GM19468 (cell line): ENCODE results near the gene MOGAT2.
"Not testable (repeated sequence)": the region's sequence is repeated elsewhere in the genome, so short reads cannot be mapped to it uniquely, and the experiment has no call there.

ENCODE experiments used
- ATAC-seq: cut with Tn5 transposase; IDR thresholded peaks from one replicate; pipeline ENCODE4 v1.9.1; 2021; ENCODE audit warnings: mild to moderate bottlenecking, moderate library complexity, moderate number of reproducible peaks; ENCODE audit not compliant: unreplicated experiment; ENCODE audit errors: extremely low read depth

The MOGAT2 gene

GRCh38 chr11:75717608-75718418 lies at the start of gene MOGAT2:
Gene MOGAT2, plus strand, starts transcription at chr11:75717838. Its CDS starts 51 bp downstream, at chr11:75717889.
- no peak for ATAC-seq

GRCh38 chr11:75668451-75669297 lies 49.0 kb upstream of the MOGAT2 start, which contains the start of gene MAP6:
Gene MAP6, minus strand, starts transcription at chr11:75669038. Its CDS starts 669 bp downstream, at chr11:75668369.
- ATAC-seq = no peak

GRCh38 chr11:75673977-75674582 lies 43.6 kb upstream of the MOGAT2 start:
- ATAC-seq = no peak

- no peak for ATAC-seq
Observed at GRCh38 chr11:75677275-75677674, 40.4 kb upstream of the MOGAT2 start.

- no peak for ATAC-seq
Observed at GRCh38 chr11:75677909-75678308, 39.7 kb upstream of the MOGAT2 start.

- no peak for ATAC-seq
Observed at GRCh38 chr11:75678620-75679259, 38.9 kb upstream of the MOGAT2 start.

GRCh38 chr11:75679566-75679965 lies 38.1 kb upstream of the MOGAT2 start:
- no peak for ATAC-seq

- ATAC-seq = not testable (repeated sequence)
Observed at GRCh38 chr11:75683856-75684255, 33.8 kb upstream of the MOGAT2 start.

GRCh38 chr11:75689863-75690609 lies 27.6 kb upstream of the MOGAT2 start:
- peak; percentile 37 for ATAC-seq

- ATAC-seq = no peak
Observed at GRCh38 chr11:75691804-75692203, 25.8 kb upstream of the MOGAT2 start.

- no peak for ATAC-seq
Observed at GRCh38 chr11:75697906-75698581, 19.6 kb upstream of the MOGAT2 start.

- ATAC-seq = no peak
Observed at GRCh38 chr11:75700940-75701339, 16.7 kb upstream of the MOGAT2 start.

- no peak for ATAC-seq
Observed at GRCh38 chr11:75703695-75704237, 13.9 kb upstream of the MOGAT2 start.

GRCh38 chr11:75705541-75705940 lies 12.1 kb upstream of the MOGAT2 start:
- ATAC-seq = no peak

GRCh38 chr11:75706260-75706729 lies 11.3 kb upstream of the MOGAT2 start:
- no peak for ATAC-seq

GRCh38 chr11:75714211-75714610 lies 3.4 kb upstream of the MOGAT2 start:
- no peak for ATAC-seq

GRCh38 chr11:75715688-75716087 lies 1.9 kb upstream of the MOGAT2 start:
- no peak for ATAC-seq

- ATAC-seq = no peak
Observed at GRCh38 chr11:75716659-75717058, 979 bp upstream of the MOGAT2 start.
